ENCODE results near the gene PPM1M. TPM values are rescaled to one million over a fixed set of nuclear protein-coding genes. Genes with fewer than 3 reads are reported as not detected.

Gene PPM1M
- total and polyA plus RNA-seq, 2 experiments from 2014 or later = 2.2 to 4.0 TPM

DNA sequence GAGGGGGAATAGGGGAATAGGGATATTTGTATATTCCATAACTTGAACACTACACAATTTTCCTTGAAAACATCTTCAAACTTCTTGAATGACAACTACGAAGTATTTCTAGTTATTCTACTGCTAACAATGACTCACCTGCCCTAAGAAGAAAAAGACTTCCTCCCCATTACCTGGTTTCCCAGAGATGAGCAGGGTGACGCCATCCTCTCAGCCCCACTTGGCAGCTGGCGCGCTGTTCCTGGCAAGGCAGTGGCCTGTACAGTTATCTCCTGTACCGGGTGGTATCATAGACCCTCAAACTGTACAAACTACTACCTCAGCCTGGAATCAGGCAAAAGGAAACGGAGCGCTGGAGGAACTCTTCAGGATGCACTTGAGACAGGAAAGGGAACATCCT is 22.5 kb downstream of the PPM1M start (continued):
- TF ChIP-seq, protein P1, sequence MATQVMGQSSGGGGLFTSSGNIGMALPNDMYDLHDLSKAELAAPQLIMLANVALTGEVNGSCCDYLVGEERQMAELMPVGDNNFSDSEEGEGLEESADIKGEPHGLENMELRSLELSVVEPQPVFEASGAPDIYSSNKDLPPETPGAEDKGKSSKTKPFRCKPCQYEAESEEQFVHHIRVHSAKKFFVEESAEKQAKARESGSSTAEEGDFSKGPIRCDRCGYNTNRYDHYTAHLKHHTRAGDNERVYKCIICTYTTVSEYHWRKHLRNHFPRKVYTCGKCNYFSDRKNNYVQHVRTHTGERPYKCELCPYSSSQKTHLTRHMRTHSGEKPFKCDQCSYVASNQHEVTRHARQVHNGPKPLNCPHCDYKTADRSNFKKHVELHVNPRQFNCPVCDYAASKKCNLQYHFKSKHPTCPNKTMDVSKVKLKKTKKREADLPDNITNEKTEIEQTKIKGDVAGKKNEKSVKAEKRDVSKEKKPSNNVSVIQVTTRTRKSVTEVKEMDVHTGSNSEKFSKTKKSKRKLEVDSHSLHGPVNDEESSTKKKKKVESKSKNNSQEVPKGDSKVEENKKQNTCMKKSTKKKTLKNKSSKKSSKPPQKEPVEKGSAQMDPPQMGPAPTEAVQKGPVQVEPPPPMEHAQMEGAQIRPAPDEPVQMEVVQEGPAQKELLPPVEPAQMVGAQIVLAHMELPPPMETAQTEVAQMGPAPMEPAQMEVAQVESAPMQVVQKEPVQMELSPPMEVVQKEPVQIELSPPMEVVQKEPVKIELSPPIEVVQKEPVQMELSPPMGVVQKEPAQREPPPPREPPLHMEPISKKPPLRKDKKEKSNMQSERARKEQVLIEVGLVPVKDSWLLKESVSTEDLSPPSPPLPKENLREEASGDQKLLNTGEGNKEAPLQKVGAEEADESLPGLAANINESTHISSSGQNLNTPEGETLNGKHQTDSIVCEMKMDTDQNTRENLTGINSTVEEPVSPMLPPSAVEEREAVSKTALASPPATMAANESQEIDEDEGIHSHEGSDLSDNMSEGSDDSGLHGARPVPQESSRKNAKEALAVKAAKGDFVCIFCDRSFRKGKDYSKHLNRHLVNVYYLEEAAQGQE (IDR thresholded peaks at IDR 0.05; ENCODE audit: unreplicated experiment) = no peak
- TF ChIP-seq ZNF114 (CRISPR knock-in tag; IDR thresholded peaks at IDR 0.05) (no peak), POLR2AphosphoS5 (IDR thresholded peaks at IDR 0.05; ENCODE audit: low read depth) (no peak), NANOG (IDR thresholded peaks at IDR 0.05; ENCODE audit: borderline replicate concordance) (no peak), ZNF331 (CRISPR knock-in tag; IDR thresholded peaks at IDR 0.05; ENCODE audit: low read depth) (no peak)
- TF ChIP-seq, protein P2, sequence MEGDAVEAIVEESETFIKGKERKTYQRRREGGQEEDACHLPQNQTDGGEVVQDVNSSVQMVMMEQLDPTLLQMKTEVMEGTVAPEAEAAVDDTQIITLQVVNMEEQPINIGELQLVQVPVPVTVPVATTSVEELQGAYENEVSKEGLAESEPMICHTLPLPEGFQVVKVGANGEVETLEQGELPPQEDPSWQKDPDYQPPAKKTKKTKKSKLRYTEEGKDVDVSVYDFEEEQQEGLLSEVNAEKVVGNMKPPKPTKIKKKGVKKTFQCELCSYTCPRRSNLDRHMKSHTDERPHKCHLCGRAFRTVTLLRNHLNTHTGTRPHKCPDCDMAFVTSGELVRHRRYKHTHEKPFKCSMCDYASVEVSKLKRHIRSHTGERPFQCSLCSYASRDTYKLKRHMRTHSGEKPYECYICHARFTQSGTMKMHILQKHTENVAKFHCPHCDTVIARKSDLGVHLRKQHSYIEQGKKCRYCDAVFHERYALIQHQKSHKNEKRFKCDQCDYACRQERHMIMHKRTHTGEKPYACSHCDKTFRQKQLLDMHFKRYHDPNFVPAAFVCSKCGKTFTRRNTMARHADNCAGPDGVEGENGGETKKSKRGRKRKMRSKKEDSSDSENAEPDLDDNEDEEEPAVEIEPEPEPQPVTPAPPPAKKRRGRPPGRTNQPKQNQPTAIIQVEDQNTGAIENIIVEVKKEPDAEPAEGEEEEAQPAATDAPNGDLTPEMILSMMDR (conservative IDR thresholded peaks at IDR 0.05; ENCODE audit: low read depth in 2 of 2) = no peak
- TF ChIP-seq, protein P3, sequence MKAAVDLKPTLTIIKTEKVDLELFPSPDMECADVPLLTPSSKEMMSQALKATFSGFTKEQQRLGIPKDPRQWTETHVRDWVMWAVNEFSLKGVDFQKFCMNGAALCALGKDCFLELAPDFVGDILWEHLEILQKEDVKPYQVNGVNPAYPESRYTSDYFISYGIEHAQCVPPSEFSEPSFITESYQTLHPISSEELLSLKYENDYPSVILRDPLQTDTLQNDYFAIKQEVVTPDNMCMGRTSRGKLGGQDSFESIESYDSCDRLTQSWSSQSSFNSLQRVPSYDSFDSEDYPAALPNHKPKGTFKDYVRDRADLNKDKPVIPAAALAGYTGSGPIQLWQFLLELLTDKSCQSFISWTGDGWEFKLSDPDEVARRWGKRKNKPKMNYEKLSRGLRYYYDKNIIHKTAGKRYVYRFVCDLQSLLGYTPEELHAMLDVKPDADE (IDR thresholded peaks at IDR 0.05) = no peak

DNA sequence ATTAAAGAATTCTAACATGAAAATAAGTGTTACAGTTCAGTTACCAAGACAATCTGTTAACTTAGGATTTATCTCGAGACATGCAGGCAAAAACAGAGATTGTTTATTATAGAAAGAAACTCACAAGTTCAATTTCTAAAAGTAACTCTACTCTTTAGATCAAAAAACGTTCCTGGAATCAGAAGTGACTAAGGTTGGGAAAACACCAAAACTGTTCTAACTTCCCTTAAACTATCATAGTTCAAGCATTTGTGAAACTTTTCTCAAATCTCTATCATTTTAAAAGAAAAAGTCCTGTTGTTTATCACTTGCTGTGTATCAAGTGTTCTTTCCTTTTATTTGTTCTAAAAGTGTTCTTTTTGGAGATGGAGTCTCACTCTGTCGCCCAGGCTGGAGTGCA is 24.2 kb downstream of the PPM1M start:
- H4K20me1 ChIP-seq (replicated peaks; ENCODE audit: insufficient read depth) = peaks cover 70% of the 10 kb centered on the region
- Mint-ChIP-seq H3K36me3 (ENCODE audit: low read depth) (peaks cover 86% of the 10 kb centered on the region), H3K4me1 (peaks cover 3% of the 10 kb centered on the region)

More for the DNA sequence above, 24.2 kb downstream of the PPM1M start:
- Histone ChIP-seq H3F3A (replicated peaks; ENCODE audit: low read depth) (peaks cover 13% of the 10 kb centered on the region), H3K79me2 (replicated peaks; ENCODE audit: insufficient read depth) (peaks cover 95% of the 10 kb centered on the region), H3K4me3 (no peak overlapping the region), H3K27ac (ENCODE audit: low read depth) (no peak overlapping the region), H3K4me2 (no peak overlapping the region), H3K4me1 (ENCODE audit: insufficient read depth) (no peaks in the 10 kb centered on the region), H3K36me3 (ENCODE audit: insufficient read depth) (peaks cover 48% of the 10 kb centered on the region), H3K9me2 (ENCODE audit: insufficient read depth) (no peaks in the 10 kb centered on the region), H3K27me3 (ENCODE audit: insufficient read depth) (no peaks in the 10 kb centered on the region), H2AFZ (no peak overlapping the region)
- DNase-seq (ENCODE audit: low spot score) = no peak
- peaks cover 3% of the 10 kb centered on the region for H3K27me3 Mint-ChIP-seq (ENCODE audit: insufficient read depth, low read depth, poor library complexity)
- no peak overlapping the region for H3K27ac Mint-ChIP-seq
- H3K9me3 Mint-ChIP-seq = no peaks in the 10 kb centered on the region
- H3K4me3 Mint-ChIP-seq = no peak overlapping the region
- ATAC-seq = no peak
- no peak for TF ChIP-seq NANOG (IDR thresholded peaks at IDR 0.05; ENCODE audit: borderline replicate concordance)

Measured in GM23338 (cell line).